Ovary (tissue), 9 donors: ENCODE data around the gene MRPL39. TPM values are rescaled to one million over a fixed set of nuclear protein-coding genes. Genes with fewer than 3 reads are reported as not detected.

Source experiments
- DNase-seq, 5 donors: peaks; one replicate each; pipeline ENCODE4 v3.0.0-alpha.2; 2019 to 2020
- H3K27ac ChIP-seq, 2 donors: fragments of 200-600 bp; one replicate each; pipeline versions ENCODE4 v1.5.1 to v1.8.0; 2019 to 2022
- H3K27me3 ChIP-seq: fragments of 200-600 bp; one replicate; pipeline ENCODE4 v1.8.0; 2022
- H3K36me3 ChIP-seq: fragments of 200-600 bp; sonication (generic); one replicate; pipeline ENCODE4 v1.5.1; 2019
- H3K4me1 ChIP-seq: one replicate; pipeline ENCODE4 v1.8.1; 2013; ENCODE audit warnings: mild to moderate bottlenecking, moderate library complexity; ENCODE audit not compliant: insufficient read depth
- H3K4me3 ChIP-seq: fragments of 200-600 bp; sonication (generic); one replicate; pipeline ENCODE4 v1.5.1; 2017
- H3K9me3 ChIP-seq, 2 donors: fragments of 200-600 bp in 1 of 2; sonication (generic) in 1 of 2; one replicate each; pipeline versions ENCODE4 v1.5.1 to v1.8.1; 2013 to 2019; ENCODE audit warnings: mild to moderate bottlenecking in 1 of 2, moderate library complexity in 1 of 2
- CTCF ChIP-seq, 3 donors: fragments of 450-650 bp in 2 of 3; fragments of 200-600 bp in 1 of 3; IDR thresholded peaks; one replicate each; pipeline versions ENCODE4 v1.5.1 to v1.8.0; 2016 to 2022; ENCODE audit warnings: antibody characterized with exemption in 3 of 3, mild to moderate bottlenecking in 1 of 3
- EP300 ChIP-seq: sonication (generic); formaldehyde crosslinking; IDR thresholded peaks from one replicate; pipeline ENCODE4 v1.6.1; 2017; ENCODE audit warnings: antibody characterized with exemption
- POLR2A ChIP-seq: fragments of 450-650 bp; IDR thresholded peaks from one replicate; pipeline ENCODE4 v1.6.1; 2017; ENCODE audit warnings: antibody characterized with exemption, mild to moderate bottlenecking, moderate library complexity
- WGBS, 3 donors: extraction: QIAGEN DNeasy Blood & Tissue Kit in 1 of 3; methylation state at CpG; one replicate each; pipeline versions ENCODE4 v1.1.5 to v1.1.7; 2013 to 2017; 5-methylcytosine and 5-hydroxymethylcytosine counted together
- intact Hi-C, 4 donors: fragments of 100-400 bp; cut with DNase I; formaldehyde crosslinking; loops; one replicate each; pipeline versions ENCODE4 v1.11.0 to v1.15.1; 2022 to 2023
- polyA plus RNA-seq, 2 donors: library from polyadenylated mRNA; stranded (reverse); fragments of 200-250 nt in 1 of 2; fragments of 350-450 nt in 1 of 2; fragmentation: Illumina TruSeq in 1 of 2; extraction: RNeasy Lipid Tissue Mini Kit (QIAGEN cat#74804) in 1 of 2; gene quantifications; one replicate each; pipeline ENCODE4 v1.2.3, GENCODE V29; 2013 to 2014
- total RNA-seq, 7 donors: library from RNA; depleted of rRNA in 2 of 7; stranded (reverse); fragments of >200 nt in 2 of 7; fragmentation: NEBNext Ultra II Directional in 3 of 7; extraction: Animal tissue kit (Norgen Biotek cat#: 25700) in 3 of 7; gene quantifications; one replicate each; pipeline versions ENCODE4 v1.1.0 to v1.2.4, GENCODE V29; 2016 to 2023
- donor health status: DM: no; HTN: no; CAD: no; lungs with moderate emphysema.
- donor health status: DM: no; HTN: no; CAD: no.
- donor health status: Bipolar disorder and iron deficiency.
- donor health status: DM: yes; HTN: yes; CAD: no.
- donor health status: DM: no; HTN: no; CAD: no.
- donor health status: DM: yes; HTN: yes; CAD: no.

Gene MRPL39
- total and polyA plus RNA-seq, 9 donors = 15.3 to 26.3 (median 19.0) TPM

GRCh38 chr21:25565272-25566211 lies 41.7 kb downstream of the MRPL39 start:
- DNase-seq = no peak
- Histone ChIP-seq H3K27ac (no peak overlapping the region), H3K9me3 (no peaks in the 10 kb centered on the region), H3K36me3 (no peaks in the 10 kb centered on the region), H3K4me3 (no peak overlapping the region), H3K4me1 (no peaks in the 10 kb centered on the region), H3K27me3 (no peaks in the 10 kb centered on the region)
- TF ChIP-seq POLR2A = no peak
- TF ChIP-seq CTCF (IDR thresholded peaks at IDR 0.05) = no peak
- TF ChIP-seq EP300 = no peak
- WGBS, 3 donors = 95 to 99% (median 97%) methylated on average over 3 of the region's 3 CpGs
- intact Hi-C loops = no loop called here

- DNase-seq = no peak
- TF ChIP-seq EP300 (no peak), CTCF (IDR thresholded peaks at IDR 0.05) (no peak), POLR2A (no peak)
- H3K27me3 ChIP-seq = no peaks in the 10 kb centered on the region
- no peak overlapping the region for H3K27ac ChIP-seq
- no peak overlapping the region for H3K4me3 ChIP-seq
- 91 to 94% (median 93%) methylated on average over 3 of the region's 3 CpGs for WGBS, 3 donors
- no peaks in the 10 kb centered on the region for H3K4me1 ChIP-seq
- intact Hi-C loops = no loop called here
- no peaks in the 10 kb centered on the region for H3K9me3 ChIP-seq
- no peaks in the 10 kb centered on the region for H3K36me3 ChIP-seq
Measured at GRCh38 chr21:25564349-25564948, 42.8 kb downstream of the MRPL39 start.

- H3K4me1 ChIP-seq = no peaks in the 10 kb centered on the region
- WGBS, 3 donors = 53 to 76% (median 69%) methylated on average over 3 of the region's 3 CpGs
- H3K27ac ChIP-seq = no peak overlapping the region
- DNase-seq = no peak
- H3K27me3 ChIP-seq = no peaks in the 10 kb centered on the region
- no peaks in the 10 kb centered on the region for H3K9me3 ChIP-seq
- H3K36me3 ChIP-seq = no peaks in the 10 kb centered on the region
- intact Hi-C loops = no loop called here
- H3K4me3 ChIP-seq = no peak overlapping the region
- TF ChIP-seq EP300 (no peak), POLR2A (no peak), CTCF (IDR thresholded peaks at IDR 0.05) (no peak)
Measured at GRCh38 chr21:25563361-25564116, 43.7 kb downstream of the MRPL39 start.

- Histone ChIP-seq H3K27ac (no peak overlapping the region), H3K9me3 (no peaks in the 10 kb centered on the region), H3K4me3 (peak overlapping the region; percentile 43), H3K36me3 (no peaks in the 10 kb centered on the region), H3K27me3 (no peaks in the 10 kb centered on the region), H3K4me1 (no peaks in the 10 kb centered on the region)
- WGBS, 3 donors = 74 to 80% (median 74%) methylated on average over 10 of the region's 10 CpGs
- TF ChIP-seq POLR2A (no peak), EP300 (no peak), CTCF (IDR thresholded peaks at IDR 0.05) (no peak)
- intact Hi-C loops = no loop called here
- DNase-seq = no peak
Measured at GRCh38 chr21:25562660-25563059, 44.6 kb downstream of the MRPL39 start.
